Neutrophil (primary cell): ENCODE data around the gene EHBP1.

Experiments used
- H3K27ac ChIP-seq: fragments of 200-600 bp; sonication (generic); 2 replicates; pipeline ENCODE4 v1.5.1; 2016; ENCODE audit warnings: mild to moderate bottlenecking, moderate library complexity
- H3K27me3 ChIP-seq: fragments of 200-600 bp; sonication (generic); 2 replicates; pipeline ENCODE4 v1.6.0; 2016; ENCODE audit warnings: mild to moderate bottlenecking
- H3K36me3 ChIP-seq: fragments of 200-600 bp; sonication (generic); 2 replicates; pipeline ENCODE4 v1.5.1; 2017
- H3K4me1 ChIP-seq, 2 experiments: fragments of 200-600 bp in 1 of 2; sonication (generic) in 1 of 2; 1 replicate in 1 of 2; 2 replicates in 1 of 2; pipeline versions ENCODE4 v1.5.1 to v1.6.1; 2013 to 2016; ENCODE audit warnings: low read depth in 1 of 2, low read length in 1 of 2, mild to moderate bottlenecking in 1 of 2, moderate library complexity in 1 of 2; ENCODE audit not compliant: control insufficient read depth in 1 of 2, insufficient read depth in 1 of 2
- H3K4me3 ChIP-seq, 2 experiments: fragments of 200-600 bp in 1 of 2; sonication (generic) in 1 of 2; 1 replicate in 1 of 2; 2 replicates in 1 of 2; pipeline ENCODE4 v1.5.1; 2013 to 2016; ENCODE audit warnings: low read depth in 1 of 2, low read length in 1 of 2, mild to moderate bottlenecking in 1 of 2, moderate library complexity in 1 of 2
- H3K9me3 ChIP-seq: fragments of 200-600 bp; sonication (generic); 2 replicates; pipeline ENCODE4 v1.5.1; 2016
- CTCF ChIP-seq: fragments of 200-600 bp; sonication (generic); IDR thresholded peaks from 2 replicates; pipeline ENCODE4 v1.5.1; 2016; ENCODE audit warnings: antibody characterized with exemption

The EHBP1 gene

GRCh38 chr2:62719757-62720156, 14.2 kb downstream of the EHBP1 start:
- Histone ChIP-seq H3K27ac (no peak overlapping the region), H3K4me3 (no peak overlapping the region), H3K36me3 (no peaks in the 10 kb centered on the region), H3K27me3 (no peaks in the 10 kb centered on the region), H3K4me1 (no peaks in the 10 kb centered on the region), H3K9me3 (no peaks in the 10 kb centered on the region)
- TF ChIP-seq CTCF: no peak

GRCh38 chr2:62722679-62723078, 17.2 kb downstream of the EHBP1 start:
- H3K4me1 ChIP-seq: no peaks in the 10 kb centered on the region
- no peaks in the 10 kb centered on the region for H3K27me3 ChIP-seq
- no peak overlapping the region for H3K4me3 ChIP-seq
- TF ChIP-seq CTCF: no peak
- H3K27ac ChIP-seq: no peak overlapping the region
- no peaks in the 10 kb centered on the region for H3K9me3 ChIP-seq
- H3K36me3 ChIP-seq: no peaks in the 10 kb centered on the region

- no peak overlapping the region for H3K27ac ChIP-seq
- H3K27me3 ChIP-seq: no peaks in the 10 kb centered on the region
- TF ChIP-seq CTCF: no peak
- no peak overlapping the region for H3K4me3 ChIP-seq
- H3K4me1 ChIP-seq: no peaks in the 10 kb centered on the region
- no peaks in the 10 kb centered on the region for H3K9me3 ChIP-seq
- no peaks in the 10 kb centered on the region for H3K36me3 ChIP-seq
These were observed 17.7 kb downstream of the EHBP1 start for GRCh38 chr2:62723253-62723652.

- H3K27ac ChIP-seq: no peak overlapping the region
- H3K9me3 ChIP-seq: no peaks in the 10 kb centered on the region
- no peaks in the 10 kb centered on the region for H3K36me3 ChIP-seq
- H3K4me3 ChIP-seq: no peak overlapping the region
- no peak for TF ChIP-seq CTCF
- no peaks in the 10 kb centered on the region for H3K27me3 ChIP-seq
- H3K4me1 ChIP-seq: no peaks in the 10 kb centered on the region
These were observed 18.6 kb downstream of the EHBP1 start for GRCh38 chr2:62724106-62724505.

GRCh38 chr2:62724886-62725711, 19.6 kb downstream of the EHBP1 start:
- no peaks in the 10 kb centered on the region for H3K36me3 ChIP-seq
- H3K4me1 ChIP-seq: no peaks in the 10 kb centered on the region
- H3K27ac ChIP-seq: no peak overlapping the region
- no peaks in the 10 kb centered on the region for H3K27me3 ChIP-seq
- H3K9me3 ChIP-seq: no peaks in the 10 kb centered on the region
- H3K4me3 ChIP-seq: no peak overlapping the region
- TF ChIP-seq CTCF: no peak
